ENCODE measurements around the gene LIN7C. TPM values are rescaled to one million over a fixed set of nuclear protein-coding genes. Genes with fewer than 3 reads are reported as not detected.

The LIN7C gene
- total and polyA plus RNA-seq, 2 of the 13 experiments (the other 11 are each of a cell fraction or from before 2014, with no cell fraction given) = 14.8 to 37.2 TPM

GRCh38 chr11:27506200-27507182, at the start of gene LIN7C (continued):
- TF ChIP-seq LBX2 (CRISPR knock-in tag; IDR thresholded peaks at IDR 0.05; ENCODE audit: borderline replicate concordance) (no peak), ZSCAN22 (CRISPR knock-in tag; IDR thresholded peaks at IDR 0.05) (no peak), ZBTB4 (CRISPR knock-in tag; IDR thresholded peaks at IDR 0.05; ENCODE audit: borderline replicate concordance) (peak; percentile 58; the same call in 1 of the 2 replicates), ZBTB43 (CRISPR knock-in tag; conservative IDR thresholded peaks at IDR 0.05) (no peak), ZNF607 (CRISPR knock-in tag; IDR thresholded peaks at IDR 0.05; ENCODE audit: borderline replicate concordance) (no peak), ELF1 (CRISPR knock-in tag; IDR thresholded peaks at IDR 0.05) (peak; percentile 86), CAMTA2 (CRISPR knock-in tag; IDR thresholded peaks at IDR 0.05; ENCODE audit: borderline replicate concordance) (no peak), ZNF101 (CRISPR knock-in tag; IDR thresholded peaks at IDR 0.05; ENCODE audit: borderline replicate concordance, low read depth) (no peak), SRSF1 (optimal IDR thresholded peaks at IDR 0.05; ENCODE audit: low read depth, low read length) (peak; percentile 68), ZNF274 (CRISPR knock-in tag; IDR thresholded peaks at IDR 0.05) (no peak), MIER2 (CRISPR knock-in tag; IDR thresholded peaks at IDR 0.05) (no peak), POLR2G (IDR thresholded peaks at IDR 0.05; ENCODE audit: low read depth, low read length) (peak; percentile 99), TCF7L2 (IDR thresholded peaks at IDR 0.05; ENCODE audit: low read depth, low read length) (no peak), ZSCAN29 (CRISPR knock-in tag; conservative IDR thresholded peaks at IDR 0.05) (no peak), BCLAF1 (IDR thresholded peaks at IDR 0.05) (no peak), ZFP36L1 (CRISPR knock-in tag; IDR thresholded peaks at IDR 0.05) (peak; percentile 92), JARID2 (CRISPR knock-in tag; IDR thresholded peaks at IDR 0.05; ENCODE audit: insufficient replicate concordance) (peak; percentile 90), ZNF431 (CRISPR knock-in tag; IDR thresholded peaks at IDR 0.05; ENCODE audit: borderline replicate concordance, low read depth) (0 out of 2 replicates have a peak, but pooled peaks have one; percentile 26), ZNF224 (CRISPR knock-in tag; IDR thresholded peaks at IDR 0.05) (no peak)
